H1 (cell line): ENCODE measurements around the gene SF3B2. TPM values are rescaled to one million over a fixed set of nuclear protein-coding genes. Genes with fewer than 3 reads are reported as not detected.

Experiments
- CTCF ChIA-PET: fragments of 300-600 bp; sonication (Branson Sonifier 250); formaldehyde crosslinking; loops from one replicate; lab custom pipeline; 2021; ENCODE audit not compliant: partially characterized antibody; lab: Charles Lee
- POLR2A ChIA-PET: fragments of 300-600 bp; sonication (Branson Sonifier 250); formaldehyde crosslinking; loops from one replicate; lab custom pipeline; 2021; ENCODE audit warnings: inconsistent platforms; ENCODE audit not compliant: partially characterized antibody; lab: Charles Lee
- DNase-seq, 2 experiments: peaks; one replicate each; pipeline versions ENCODE4 v3.0.0 to v3.0.0-alpha.2; 2010 to 2022; ENCODE audit warnings: low spot score in 2 of 2, low read depth in 1 of 2, mixed read lengths in 1 of 2
- FAIRE-seq: peaks from 2 replicates; lab custom pipeline; 2011; peaks lifted over from hg19 to GRCh38; lab: Jason Lieb, UNC
- H2AFZ ChIP-seq: 2 replicates; pipeline ENCODE4 v1.8.1; 2012; ENCODE audit warnings: low read length, inconsistent platforms
- H2AK5ac ChIP-seq: 2 replicates; pipeline ENCODE4 v1.6.1; 2013; ENCODE audit warnings: low read depth, low read length
- H2BK120ac ChIP-seq: replicated peaks from 2 replicates; pipeline ENCODE3; 2013; ENCODE audit warnings: low read depth, low read length, inconsistent platforms
- H2BK12ac ChIP-seq: 2 replicates; pipeline ENCODE4 v1.6.1; 2013; ENCODE audit warnings: low read depth, low read length
- H2BK15ac ChIP-seq: 2 replicates; pipeline ENCODE4 v1.6.1; 2013; ENCODE audit warnings: low read length
- H2BK20ac ChIP-seq: 2 replicates; pipeline ENCODE4 v1.6.1; 2013; ENCODE audit warnings: low read length
- H2BK5ac ChIP-seq: 2 replicates; pipeline ENCODE4 v1.6.1; 2013; ENCODE audit warnings: low read depth, low read length
- H3K14ac ChIP-seq: 2 replicates; pipeline ENCODE4 v1.6.1; 2013; ENCODE audit warnings: inconsistent platforms; ENCODE audit not compliant: insufficient read length
- H3K18ac ChIP-seq: 2 replicates; pipeline ENCODE4 v1.6.1; 2013; ENCODE audit warnings: low read length; ENCODE audit errors: extremely low read depth
- H3K23ac ChIP-seq: 2 replicates; pipeline ENCODE4 v1.6.1; 2013; ENCODE audit warnings: inconsistent platforms; ENCODE audit not compliant: insufficient read length
- H3K23me2 ChIP-seq: 2 replicates; pipeline ENCODE4 v1.6.1; 2013; ENCODE audit warnings: low read depth, low read length
- H3K27ac ChIP-seq: 2 replicates; pipeline ENCODE4 v1.6.1; 2011; ENCODE audit warnings: low read depth, low read length, inconsistent platforms
- H3K27me3 ChIP-seq, 4 experiments: replicated peaks in 1 of 4; 1 replicate in 1 of 4; 2 replicates in 3 of 4; pipeline versions ENCODE4 v1.6.1 to v1.8.1; 2011 to 2013; ENCODE audit warnings: low read length in 3 of 4, mild to moderate bottlenecking in 3 of 4, inconsistent platforms in 2 of 4, mixed read lengths in 2 of 4, moderate library complexity in 1 of 4; ENCODE audit not compliant: control insufficient read depth in 3 of 4, insufficient read depth in 3 of 4; ENCODE audit errors: extremely low read depth in 1 of 4
- H3K36me3 ChIP-seq, 4 experiments: 2 replicates each; pipeline versions ENCODE4 v1.6.1 to v1.8.1; 2011 to 2013; ENCODE audit warnings: mild to moderate bottlenecking in 4 of 4, low read length in 3 of 4, moderate library complexity in 2 of 4, control low read depth in 1 of 4, inconsistent platforms in 1 of 4; ENCODE audit not compliant: insufficient read depth in 4 of 4, control insufficient read depth in 2 of 4
- H3K4ac ChIP-seq: replicated peaks from 2 replicates; pipeline ENCODE3; 2013; ENCODE audit warnings: low read length, low read depth, mixed read lengths, inconsistent platforms; ENCODE audit not compliant: insufficient read length
- H3K4me1 ChIP-seq, 4 experiments: replicated peaks in 1 of 4; 1 replicate in 1 of 4; 2 replicates in 3 of 4; pipeline versions ENCODE4 v1.6.1 to v1.8.1; 2011 to 2013; ENCODE audit warnings: low read length in 3 of 4, inconsistent platforms in 2 of 4, mixed read lengths in 1 of 4; ENCODE audit not compliant: insufficient read depth in 4 of 4, control insufficient read depth in 3 of 4
- H3K4me2 ChIP-seq, 2 experiments: 2 replicates each; pipeline versions ENCODE4 v1.6.1 to v1.8.1; 2011 to 2013; ENCODE audit warnings: low read depth in 2 of 2, low read length in 2 of 2, control low read depth in 1 of 2, inconsistent platforms in 1 of 2, mild to moderate bottlenecking in 1 of 2; ENCODE audit not compliant: insufficient read depth in 1 of 2
- H3K4me3 ChIP-seq, 4 experiments: fragments of 200-600, 300-600 bp in 1 of 4; sonication (generic), shearing (Covaris generic), sonication (Bioruptor Twin) in 1 of 4; 2 replicates each; pipeline versions ENCODE4 v1.5.1 to v1.8.1; 2011 to 2016; ENCODE audit warnings: low read length in 4 of 4, low read depth in 3 of 4, control low read depth in 2 of 4, inconsistent platforms in 2 of 4, mild to moderate bottlenecking in 2 of 4, mixed read lengths in 1 of 4, moderate library complexity in 1 of 4; ENCODE audit not compliant: insufficient read depth in 2 of 4; ENCODE audit errors: extremely low read depth in 1 of 4
- H3K56ac ChIP-seq: replicated peaks from 2 replicates; pipeline ENCODE3; 2013; ENCODE audit warnings: low read depth, mild to moderate bottlenecking, mixed read lengths, low read length, inconsistent platforms; ENCODE audit not compliant: insufficient read length
- H3K79me1 ChIP-seq: 2 replicates; pipeline ENCODE4 v1.6.1; 2013; ENCODE audit warnings: low read depth, low read length, control low read depth
- H3K79me2 ChIP-seq, 2 experiments: 2 replicates each; pipeline versions ENCODE4 v1.6.1 to v1.8.1; 2012 to 2013; ENCODE audit warnings: low read length in 2 of 2, mild to moderate bottlenecking in 2 of 2, inconsistent platforms in 1 of 2; ENCODE audit not compliant: insufficient read depth in 2 of 2, control insufficient read depth in 1 of 2
- H3K9ac ChIP-seq, 4 experiments: replicated peaks in 1 of 4; 1 replicate in 1 of 4; 2 replicates in 3 of 4; pipeline versions ENCODE4 v1.6.1 to v1.8.1; 2011 to 2013; ENCODE audit warnings: low read depth in 3 of 4, low read length in 3 of 4, control low read depth in 2 of 4, mild to moderate bottlenecking in 2 of 4, moderate library complexity in 2 of 4, inconsistent platforms in 1 of 4; ENCODE audit errors: extremely low read depth in 1 of 4
- H3K9me3 ChIP-seq, 2 experiments: 2 replicates each; pipeline versions ENCODE4 v1.6.1 to v1.8.1; 2012 to 2013; ENCODE audit warnings: mild to moderate bottlenecking in 2 of 2, moderate library complexity in 2 of 2, control low read depth in 1 of 2, inconsistent platforms in 1 of 2, low read depth in 1 of 2, low read length in 1 of 2, mixed read lengths in 1 of 2; ENCODE audit not compliant: insufficient read depth in 2 of 2
- H4K20me1 ChIP-seq, 2 experiments: replicated peaks in 1 of 2; 2 replicates each; pipeline versions ENCODE3 to v1.8.1; 2011 to 2013; ENCODE audit warnings: inconsistent platforms in 2 of 2, low read length in 2 of 2, mild to moderate bottlenecking in 1 of 2; ENCODE audit not compliant: insufficient read depth in 2 of 2, control insufficient read depth in 1 of 2
- H4K5ac ChIP-seq: 2 replicates; pipeline ENCODE4 v1.6.1; 2013; ENCODE audit warnings: low read length, low read depth, mixed read lengths, inconsistent platforms; ENCODE audit not compliant: insufficient read length
- H4K8ac ChIP-seq: 2 replicates; pipeline ENCODE4 v1.8.0; 2013; ENCODE audit warnings: mild to moderate bottlenecking, moderate library complexity, low read length, inconsistent platforms; ENCODE audit not compliant: insufficient read depth; ENCODE audit errors: extremely low read depth
- H4K91ac ChIP-seq: replicated peaks from 2 replicates; pipeline ENCODE3; 2013; ENCODE audit warnings: low read length, mixed read lengths, inconsistent platforms; ENCODE audit not compliant: insufficient read length
- WGBS, 2 experiments: shearing (Covaris generic) in 1 of 2; methylation state at CpG; one replicate each; pipeline versions ENCODE4 v1.1.6 to v1.1.7; 2013 to 2015; ENCODE audit warnings: low lambda C conversion rate in 2 of 2, mixed read lengths in 2 of 2, inconsistent platforms in 1 of 2, low coverage in 1 of 2, missing lambda C conversion rate in 1 of 2; ENCODE audit not compliant: insufficient replicate concordance in 2 of 2, insufficient coverage in 1 of 2, insufficient read length in 1 of 2; ENCODE audit errors: extremely low coverage in 1 of 2, missing lambda C conversion rate in 1 of 2; 5-methylcytosine and 5-hydroxymethylcytosine counted together
- polyA plus RNA-seq, 7 experiments: library from polyadenylated mRNA; depleted of rRNA in 3 of 7; stranded (reverse) in 5 of 7; unstranded in 2 of 7; fragments of >200 nt in 5 of 7; fragments of 200-250 nt in 2 of 7; gene quantifications; 1 replicate in 5 of 7; 2 replicates in 1 of 7; 4 replicates in 1 of 7; pipeline versions ENCODE4 v1.2.1 to v1.2.3, GENCODE V29; 2011 to 2013; ENCODE audit warnings: missing spikeins in 2 of 7, mixed read lengths in 2 of 7
- total RNA-seq: library from RNA; stranded (reverse); fragmentation: NEBNext Ultra II Directional; extraction: Animal tissue kit (Norgen Biotek cat#: 25700); gene quantifications from 2 replicates; pipeline ENCODE4 v1.2.1, GENCODE V29; 2021

SF3B2 gene
- total and polyA plus RNA-seq, 2 of the 8 experiments (the other 6 are each of a cell fraction or from before 2014, with no cell fraction given): 182 to 237 TPM

DNA sequence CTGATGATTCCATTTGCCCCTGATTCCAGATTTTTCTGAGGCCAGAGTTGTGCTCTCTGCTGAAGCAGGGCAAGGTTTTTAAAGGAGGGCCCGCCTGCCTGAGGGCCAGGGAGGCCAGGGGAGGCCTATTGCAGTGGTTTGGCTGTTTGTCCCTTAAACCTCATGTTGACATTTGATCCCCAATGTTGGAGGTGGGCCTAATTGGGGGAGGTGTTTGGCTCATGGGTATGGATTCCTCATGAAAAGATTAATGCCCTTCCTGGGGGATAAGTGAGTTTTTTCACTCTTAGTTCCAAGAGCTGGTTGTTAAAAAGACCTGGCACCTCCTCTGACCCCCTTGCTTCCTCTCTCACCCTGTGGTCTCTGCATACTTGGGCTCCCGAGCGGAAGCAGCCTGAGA is 12.4 kb upstream of the SF3B2 start:
- Histone ChIP-seq H3K27ac (no peak overlapping the region), H3K27me3 (no peaks in the 10 kb centered on the region), H2BK12ac (no peak overlapping the region), H3K23ac (no peak overlapping the region), H3K18ac (no peak overlapping the region), H2AK5ac (no peak overlapping the region), H4K20me1 (no peaks in the 10 kb centered on the region), H2BK15ac (no peak overlapping the region), H3K4me1 (peaks cover 0 to 1% (median under 1%) of the 10 kb centered on the region in 4 experiments; a peak in 2 of 7 replicates), H2BK120ac (no peak overlapping the region), H3K23me2 (0 out of 2 replicates have a peak, but pooled peaks cover under 1% of the 10 kb centered on the region), H2BK20ac (no peak overlapping the region), H4K5ac (no peak overlapping the region), H3K4me3 (no peak overlapping the region), H2BK5ac (no peak overlapping the region), H3K4me2 (no peak overlapping the region), H4K8ac (no peak overlapping the region), H4K91ac (no peak overlapping the region), H3K14ac (no peak overlapping the region), H2AFZ (no peak overlapping the region), H3K79me2 (no peaks in the 10 kb centered on the region), H3K4ac (no peak overlapping the region), H3K79me1 (no peaks in the 10 kb centered on the region; the same call in 1 of the 2 replicates), H3K36me3 (peaks cover 0 to 17% (median 8%) of the 10 kb centered on the region in 4 experiments; a peak in 5 of 8 replicates), H3K9me3 (peaks cover 6 to 17% of the 10 kb centered on the region in 2 experiments), H3K9ac (no peak overlapping the region), H3K56ac (no peak overlapping the region)
- DNase-seq (no peak), FAIRE-seq (no peak)
- CTCF ChIA-PET: interaction anchor here (1.4 to 3.6 kb wide), 3 partner anchors 17 to 31 kb away, joined by 3 to 14 read pairs (median 13); no protein-coding TSS in a partner anchor
- 84% methylated on average over 3 of the region's 3 CpGs; no CpG with 5 or more reads in 1 of the 2 experiments for WGBS, 2 experiments
- POLR2A ChIA-PET: interaction anchor here (0.6 kb wide), 1 partner anchor 214 kb away, joined by 3 read pairs; no protein-coding TSS in a partner anchor
